Peyer's patch (tissue), 4 donors: ENCODE results near the gene TNFRSF13B.

ENCODE experiments used
- POLR2A ChIP-seq, 2 donors: fragments of 450-650 bp; IDR thresholded peaks; one replicate each; pipeline ENCODE4 v1.5.1; 2017; ENCODE audit warnings: antibody characterized with exemption in 2 of 2, mild to moderate bottlenecking in 2 of 2, moderate library complexity in 2 of 2
- TF ChIP-seq, protein P1 (sequence below), 6 experiments: fragments of 450-650 bp in 4 of 6; fragments of 200-600 bp in 2 of 6; sonication (generic) in 1 of 6; IDR thresholded peaks; one replicate each; pipeline ENCODE4 v1.5.1; 2017 to 2019; ENCODE audit warnings: antibody characterized with exemption in 6 of 6, mild to moderate bottlenecking in 3 of 6, moderate library complexity in 1 of 6

DNA sequence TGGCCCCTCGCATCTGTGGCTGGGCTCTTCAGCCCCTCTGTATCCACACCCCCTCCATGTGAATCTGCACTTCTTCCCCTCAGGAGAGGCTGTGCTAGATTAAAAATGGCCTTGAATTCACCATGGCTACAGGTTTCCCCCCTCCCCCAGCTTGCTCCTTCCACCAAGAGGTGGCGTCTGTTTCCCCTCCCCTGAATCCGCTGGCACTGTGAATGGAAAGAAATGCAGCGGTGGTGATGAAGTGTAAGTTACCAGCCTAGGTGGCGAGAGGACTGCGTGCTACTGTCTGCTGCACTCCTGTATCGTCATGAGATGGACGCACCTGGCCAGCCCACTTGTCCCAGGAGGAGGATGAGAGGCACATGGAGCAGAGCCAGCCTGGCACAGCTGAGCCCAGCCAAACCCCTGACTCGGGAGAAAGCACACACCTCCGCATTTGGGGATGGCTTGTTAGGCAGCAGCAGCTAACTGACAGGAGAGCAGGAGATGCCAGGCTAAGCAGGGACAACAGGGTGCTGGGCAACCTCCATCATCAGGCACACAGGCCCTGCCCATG is 26.2 kb downstream of the TNFRSF13B start:
- TF ChIP-seq, protein P1, sequence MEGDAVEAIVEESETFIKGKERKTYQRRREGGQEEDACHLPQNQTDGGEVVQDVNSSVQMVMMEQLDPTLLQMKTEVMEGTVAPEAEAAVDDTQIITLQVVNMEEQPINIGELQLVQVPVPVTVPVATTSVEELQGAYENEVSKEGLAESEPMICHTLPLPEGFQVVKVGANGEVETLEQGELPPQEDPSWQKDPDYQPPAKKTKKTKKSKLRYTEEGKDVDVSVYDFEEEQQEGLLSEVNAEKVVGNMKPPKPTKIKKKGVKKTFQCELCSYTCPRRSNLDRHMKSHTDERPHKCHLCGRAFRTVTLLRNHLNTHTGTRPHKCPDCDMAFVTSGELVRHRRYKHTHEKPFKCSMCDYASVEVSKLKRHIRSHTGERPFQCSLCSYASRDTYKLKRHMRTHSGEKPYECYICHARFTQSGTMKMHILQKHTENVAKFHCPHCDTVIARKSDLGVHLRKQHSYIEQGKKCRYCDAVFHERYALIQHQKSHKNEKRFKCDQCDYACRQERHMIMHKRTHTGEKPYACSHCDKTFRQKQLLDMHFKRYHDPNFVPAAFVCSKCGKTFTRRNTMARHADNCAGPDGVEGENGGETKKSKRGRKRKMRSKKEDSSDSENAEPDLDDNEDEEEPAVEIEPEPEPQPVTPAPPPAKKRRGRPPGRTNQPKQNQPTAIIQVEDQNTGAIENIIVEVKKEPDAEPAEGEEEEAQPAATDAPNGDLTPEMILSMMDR (IDR thresholded peaks at IDR 0.05) = no peak
- no peak for TF ChIP-seq POLR2A (IDR thresholded peaks at IDR 0.05)
